ENCODE results near the gene TAGLN. TPM values are rescaled to one million over a fixed set of nuclear protein-coding genes. Genes with fewer than 3 reads are reported as not detected.

The TAGLN gene
- polyA plus RNA-seq, 3 donors, result 3.6 to 113 (median 4.0) TPM

DNA sequence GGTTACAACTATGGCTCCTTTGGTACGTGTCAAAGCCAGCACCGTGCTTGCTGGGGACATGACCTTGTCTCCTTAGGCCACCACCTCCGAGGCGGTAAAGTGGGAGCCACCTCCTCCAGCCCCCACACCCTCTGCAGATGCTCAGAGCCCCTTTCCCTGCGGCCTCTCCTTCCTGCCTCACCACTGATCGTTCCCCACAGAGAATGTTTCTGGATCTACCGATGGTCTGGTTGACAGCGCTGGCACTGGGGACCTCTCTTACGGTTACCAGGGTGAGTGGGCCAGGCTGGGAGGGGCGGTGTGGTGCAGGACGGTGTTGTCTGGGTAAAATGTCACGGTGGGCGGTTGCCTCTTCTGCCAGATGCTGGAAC, 11.8 kb upstream of the TAGLN start:
- Mint-ChIP-seq H3K36me3 (peaks cover 65 to 91% of the 10 kb centered on the region in 2 donors), H3K4me3 (peak overlapping the region; percentile 62 to 78), H3K4me1 (peaks cover 59% of the 10 kb centered on the region), H3K9me3 (no peaks in the 10 kb centered on the region), H3K27me3 (ENCODE audit: low read depth in 3 of 3) (peaks cover 0 to 3% (median 2%) of the 10 kb centered on the region in 3 donors), H3K27ac (peak overlapping the region; percentile 21 to 98 (median 92))
- peak overlapping the region; percentile 90 to 92 for H3K27ac ChIP-seq (ENCODE audit: low read depth in 1 of 2, low read length in 2 of 2)
- TF ChIP-seq, protein P1, sequence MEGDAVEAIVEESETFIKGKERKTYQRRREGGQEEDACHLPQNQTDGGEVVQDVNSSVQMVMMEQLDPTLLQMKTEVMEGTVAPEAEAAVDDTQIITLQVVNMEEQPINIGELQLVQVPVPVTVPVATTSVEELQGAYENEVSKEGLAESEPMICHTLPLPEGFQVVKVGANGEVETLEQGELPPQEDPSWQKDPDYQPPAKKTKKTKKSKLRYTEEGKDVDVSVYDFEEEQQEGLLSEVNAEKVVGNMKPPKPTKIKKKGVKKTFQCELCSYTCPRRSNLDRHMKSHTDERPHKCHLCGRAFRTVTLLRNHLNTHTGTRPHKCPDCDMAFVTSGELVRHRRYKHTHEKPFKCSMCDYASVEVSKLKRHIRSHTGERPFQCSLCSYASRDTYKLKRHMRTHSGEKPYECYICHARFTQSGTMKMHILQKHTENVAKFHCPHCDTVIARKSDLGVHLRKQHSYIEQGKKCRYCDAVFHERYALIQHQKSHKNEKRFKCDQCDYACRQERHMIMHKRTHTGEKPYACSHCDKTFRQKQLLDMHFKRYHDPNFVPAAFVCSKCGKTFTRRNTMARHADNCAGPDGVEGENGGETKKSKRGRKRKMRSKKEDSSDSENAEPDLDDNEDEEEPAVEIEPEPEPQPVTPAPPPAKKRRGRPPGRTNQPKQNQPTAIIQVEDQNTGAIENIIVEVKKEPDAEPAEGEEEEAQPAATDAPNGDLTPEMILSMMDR (IDR thresholded peaks at IDR 0.05), result no peak
- H3K36me3 ChIP-seq (replicated peaks in 1 of 2; ENCODE audit: control insufficient read depth in 1 of 2, insufficient read depth in 2 of 2, low read length in 2 of 2), result peaks cover 48 to 56% of the 10 kb centered on the region in 2 donors
- H4K20me1 ChIP-seq (ENCODE audit: insufficient read depth, low read length), result no peaks in the 10 kb centered on the region
- H3K79me2 ChIP-seq (ENCODE audit: insufficient read depth, low read length), result peaks cover 18% of the 10 kb centered on the region
- WGBS (ENCODE audit: insufficient coverage), result 87% methylated on average over 7 of the region's 13 CpGs
- H3K4me2 ChIP-seq (replicated peaks; ENCODE audit: extremely low read depth, low read length, poor library complexity, severe bottlenecking), result peak overlapping the region; percentile 69
- no peaks in the 10 kb centered on the region for H3K9me3 ChIP-seq (replicated peaks in 1 of 2; ENCODE audit: control insufficient read depth in 1 of 2, insufficient read depth in 1 of 2, low read length in 2 of 2)
- peak overlapping the region in 1 of 3 experiments; percentile 69 for H3K4me3 ChIP-seq (replicated peaks in 1 of 3; ENCODE audit: low read depth in 2 of 3, low read length in 3 of 3)
- H3K9ac ChIP-seq (ENCODE audit: insufficient read depth, low read length, poor library complexity, severe bottlenecking), result no peak overlapping the region
- no peak overlapping the region for H2AFZ ChIP-seq (ENCODE audit: insufficient read depth, low read depth, low read length, poor library complexity, severe bottlenecking)
- intact Hi-C loops (cut with micrococcal nuclease), result no loop called here
- H3K27me3 ChIP-seq (ENCODE audit: control insufficient read depth in 2 of 2, insufficient read depth in 2 of 2, low read length in 2 of 2), result no peaks in the 10 kb centered on the region
- DNase-seq, result no peak
- H3K4me1 ChIP-seq (ENCODE audit: control insufficient read depth in 1 of 2, insufficient read depth in 2 of 2, low read length in 2 of 2), result peaks cover 60 to 65% of the 10 kb centered on the region in 2 donors

DNA sequence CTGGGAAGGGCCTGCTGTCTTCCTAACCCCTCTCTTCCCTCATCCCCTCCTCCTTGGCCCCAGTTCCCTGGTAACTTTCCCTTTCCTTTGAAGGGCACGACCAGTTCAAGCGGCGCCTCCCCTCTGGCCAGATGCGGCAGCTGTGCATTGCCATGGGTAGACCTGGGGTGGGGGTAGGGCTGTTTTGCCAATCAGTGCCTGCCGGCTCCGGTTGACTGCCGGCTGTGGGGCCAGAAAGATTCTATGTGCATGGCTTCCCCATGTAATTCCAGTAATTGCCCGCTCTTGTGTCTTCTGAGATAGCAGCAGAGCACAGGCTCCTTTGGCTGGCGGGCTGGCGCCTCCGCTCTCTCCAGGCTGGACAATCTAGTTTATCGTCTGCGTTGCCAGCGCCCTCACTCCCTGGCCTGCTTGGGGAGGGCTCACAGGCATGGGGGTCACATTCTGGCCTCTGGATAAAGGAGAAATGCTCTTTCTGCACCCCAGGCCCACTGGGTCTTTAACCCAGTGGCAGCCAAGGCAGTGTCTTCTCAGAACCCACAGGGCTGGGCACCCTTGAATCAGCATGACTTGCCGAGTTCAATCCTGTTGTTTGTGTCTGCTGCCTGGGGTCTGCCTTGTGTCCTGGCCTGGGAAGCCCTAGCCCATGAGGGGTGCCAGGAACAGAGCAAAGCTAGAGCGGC, 11.2 kb upstream of the TAGLN start:
- Histone ChIP-seq H3K9me3 (replicated peaks in 1 of 2; ENCODE audit: control insufficient read depth in 1 of 2, insufficient read depth in 1 of 2, low read length in 2 of 2) (no peaks in the 10 kb centered on the region), H4K20me1 (ENCODE audit: insufficient read depth, low read length) (no peaks in the 10 kb centered on the region), H3K4me3 (replicated peaks in 1 of 3; ENCODE audit: low read depth in 2 of 3, low read length in 3 of 3) (peak overlapping the region in 1 of 3 experiments; percentile 69), H3K9ac (ENCODE audit: insufficient read depth, low read length, poor library complexity, severe bottlenecking) (no peak overlapping the region), H3K4me2 (replicated peaks; ENCODE audit: extremely low read depth, low read length, poor library complexity, severe bottlenecking) (peak overlapping the region; percentile 69), H3K79me2 (ENCODE audit: insufficient read depth, low read length) (peaks cover 18% of the 10 kb centered on the region), H3K4me1 (ENCODE audit: control insufficient read depth in 1 of 2, insufficient read depth in 2 of 2, low read length in 2 of 2) (peaks cover 60 to 65% of the 10 kb centered on the region in 2 donors), H3K27ac (ENCODE audit: low read depth in 1 of 2, low read length in 2 of 2) (peak overlapping the region; percentile 90 to 92), H2AFZ (ENCODE audit: insufficient read depth, low read depth, low read length, poor library complexity, severe bottlenecking) (no peak overlapping the region), H3K27me3 (ENCODE audit: control insufficient read depth in 2 of 2, insufficient read depth in 2 of 2, low read length in 2 of 2) (no peaks in the 10 kb centered on the region), H3K36me3 (replicated peaks in 1 of 2; ENCODE audit: control insufficient read depth in 1 of 2, insufficient read depth in 2 of 2, low read length in 2 of 2) (peaks cover 49 to 56% of the 10 kb centered on the region in 2 donors)
- intact Hi-C loops (cut with micrococcal nuclease), result no loop called here
- Mint-ChIP-seq H3K27ac (peak overlapping the region; percentile 86 to 97 (median 93)), H3K4me1 (peaks cover 59% of the 10 kb centered on the region), H3K4me3 (peak overlapping the region in 1 of 2 donors; percentile 42), H3K9me3 (no peaks in the 10 kb centered on the region), H3K36me3 (peaks cover 65 to 91% of the 10 kb centered on the region in 2 donors), H3K27me3 (ENCODE audit: low read depth in 3 of 3) (peaks cover 0 to 3% (median 2%) of the 10 kb centered on the region in 3 donors)
- DNase-seq, result no peak
- 97% methylated on average over 11 of the region's 16 CpGs for WGBS (ENCODE audit: insufficient coverage)
- TF ChIP-seq, protein P1 (IDR thresholded peaks at IDR 0.05), result no peak

All from CD14-positive monocyte (primary cell).